Middle frontal gyrus (tissue), 1 donor: ENCODE data around the gene CFAP97D2.
"Not testable (repeated sequence)": the region's sequence is repeated elsewhere in the genome, so short reads cannot be mapped to it uniquely, and the experiment has no call there.

Source experiments
- DNase-seq: peaks from one replicate; pipeline ENCODE4 v3.0.0-alpha.2; 2015; ENCODE audit warnings: low spot score; ENCODE audit errors: extremely low spot score

The CFAP97D2 gene

DNA sequence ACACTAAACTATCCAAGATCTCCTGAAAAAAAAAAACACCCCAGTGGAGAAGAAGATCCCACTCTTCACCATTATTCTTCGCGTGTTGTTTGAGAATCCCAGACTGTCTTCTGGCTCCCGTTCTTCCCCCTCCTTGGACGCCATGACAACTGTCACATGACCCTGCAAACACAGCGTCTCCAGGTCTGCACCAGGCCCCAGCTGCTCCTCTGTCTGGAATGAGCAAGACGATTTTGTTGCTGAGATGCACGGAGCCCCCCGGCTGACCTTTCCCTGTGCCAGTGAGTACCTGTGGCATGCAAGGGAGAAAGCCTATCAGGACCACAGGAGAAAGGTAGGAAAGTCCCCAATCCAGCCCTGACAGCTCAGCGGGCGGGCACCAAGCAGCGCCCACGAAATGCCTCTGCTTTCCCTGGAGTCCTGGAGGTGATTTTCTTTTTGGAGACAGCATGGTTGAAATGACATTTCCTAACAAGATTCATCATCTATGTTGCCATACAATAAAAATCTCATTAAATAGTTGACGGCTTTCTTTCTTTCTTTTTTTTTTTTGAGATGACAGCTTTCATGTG, at the start of gene CFAP97D2:
TSS of gene CFAP97D2 (plus strand) at position 171 of the 572 bp plus-strand sequence. CDS start at position 245, 74 bp downstream.
- DNase-seq: no peak

- no peak for DNase-seq
These were observed 49.4 kb upstream of the CFAP97D2 start for GRCh38 chr13:114129649-114130062.

GRCh38 chr13:114130131-114130836, 48.8 kb upstream of the CFAP97D2 start:
- DNase-seq: no peak

- peak; percentile 34 for DNase-seq
These were observed 48.0 kb upstream of the CFAP97D2 start for GRCh38 chr13:114130837-114131582.

DNA sequence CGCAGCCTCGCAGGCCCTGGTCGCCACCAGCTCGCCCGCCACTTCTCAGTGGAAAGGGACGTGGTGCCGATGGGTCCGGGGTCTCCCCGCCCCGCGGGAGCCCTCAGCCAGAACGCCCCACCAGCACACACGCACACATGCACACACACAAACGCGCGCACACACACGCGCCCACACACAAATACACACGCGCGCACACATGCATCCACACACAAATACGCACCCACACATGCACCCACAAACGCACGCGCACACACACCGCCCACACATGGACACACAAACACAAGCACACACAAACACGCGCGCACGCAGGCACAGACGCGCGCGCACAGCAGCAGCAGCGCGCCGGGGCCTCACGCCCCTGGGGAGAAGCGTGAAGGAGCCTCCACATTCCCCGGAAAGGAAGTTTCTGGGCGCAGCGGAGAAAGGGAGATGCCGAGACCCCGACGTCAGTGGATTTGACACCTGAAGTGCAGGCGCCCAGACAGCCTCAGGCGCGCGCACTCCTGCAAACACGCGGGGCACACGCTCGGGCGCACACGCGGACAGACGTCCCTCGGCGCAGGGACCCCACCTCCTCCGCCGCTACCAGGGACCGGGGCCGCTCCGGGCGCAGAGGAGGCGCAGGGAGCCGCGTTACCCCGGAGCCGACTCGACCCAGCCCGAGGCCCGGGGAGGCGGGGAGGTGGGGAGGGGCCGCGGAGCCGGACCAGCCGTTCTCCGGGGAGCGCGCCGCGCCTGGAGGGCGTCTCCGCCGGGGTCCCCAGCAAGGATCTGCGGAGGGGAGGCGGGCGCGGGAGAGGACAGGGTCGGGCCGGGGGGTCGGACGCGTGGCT, 47.3 kb upstream of the CFAP97D2 start:
- no peak for DNase-seq

GRCh38 chr13:114132419-114133121, 46.5 kb upstream of the CFAP97D2 start, which contains the start of gene RASA3:
Gene RASA3 (minus strand): TSS chr13:114132623. CDS start chr13:114132489, 134 bp downstream.
- peak; percentile 61 for DNase-seq

- DNase-seq: not testable (repeated sequence)
These were observed 45.9 kb upstream of the CFAP97D2 start for GRCh38 chr13:114133126-114133525.

GRCh38 chr13:114133552-114133951, 45.5 kb upstream of the CFAP97D2 start:
- DNase-seq: not testable (repeated sequence)

DNA sequence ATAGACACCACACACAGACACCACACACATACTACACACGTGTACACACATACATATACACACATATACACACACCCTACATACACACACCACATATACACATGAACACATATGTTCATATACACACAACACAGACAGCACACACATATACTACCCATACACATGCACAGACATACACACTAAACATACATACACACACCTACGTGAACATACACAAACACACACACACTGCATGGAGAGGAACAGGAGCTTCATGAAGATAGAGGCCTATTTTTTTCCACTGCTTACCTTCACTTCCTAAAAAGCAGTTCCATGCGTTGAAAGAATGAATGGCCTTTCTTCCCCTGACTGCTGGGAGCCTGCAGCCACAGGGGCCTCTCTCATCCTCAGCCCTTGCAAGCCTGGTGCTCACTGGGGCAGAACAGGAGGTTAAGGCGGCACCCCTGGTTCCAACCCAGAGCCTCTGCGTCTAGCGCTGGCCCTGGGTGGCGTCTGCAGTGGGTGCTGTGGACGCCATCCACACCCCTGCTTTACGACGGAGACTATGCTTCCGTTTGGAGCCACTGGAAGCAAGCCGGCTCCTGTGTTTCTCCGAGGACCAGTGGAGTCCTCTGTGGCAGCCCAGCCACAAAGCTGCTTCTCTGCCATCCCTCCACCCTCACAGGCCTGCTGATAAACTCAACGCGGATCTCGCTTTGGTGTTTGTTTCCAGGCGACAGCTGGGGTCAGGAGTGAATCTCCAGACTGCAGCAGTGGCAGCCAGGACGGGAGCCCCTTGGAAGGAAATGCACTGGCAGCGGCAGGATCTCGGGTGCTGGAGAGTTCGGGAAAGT, 44.7 kb upstream of the CFAP97D2 start:
- no peak for DNase-seq

GRCh38 chr13:114134944-114135610, 44.0 kb upstream of the CFAP97D2 start:
- no peak for DNase-seq

- DNase-seq: no peak
These were observed 43.3 kb upstream of the CFAP97D2 start for GRCh38 chr13:114135731-114136171.

DNA sequence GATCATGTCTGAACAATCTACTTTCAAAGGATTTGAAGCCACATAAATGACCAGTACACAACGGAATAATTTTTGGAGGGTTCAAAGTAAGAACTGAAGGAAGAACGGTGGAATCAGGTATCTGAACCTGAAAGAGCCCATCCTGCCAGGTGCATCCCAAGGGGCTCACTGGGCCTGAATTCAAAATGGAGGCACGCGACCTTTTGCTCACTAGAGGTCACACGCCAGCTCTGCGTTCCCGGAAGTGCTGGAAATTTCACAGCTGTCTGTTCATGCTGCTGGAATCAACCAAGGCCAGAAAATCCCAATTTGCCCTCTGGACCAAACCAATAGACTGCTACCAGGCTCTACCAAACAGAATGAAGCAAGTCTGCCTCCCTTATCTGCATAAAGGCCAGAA, 42.5 kb upstream of the CFAP97D2 start:
- no peak for DNase-seq

DNA sequence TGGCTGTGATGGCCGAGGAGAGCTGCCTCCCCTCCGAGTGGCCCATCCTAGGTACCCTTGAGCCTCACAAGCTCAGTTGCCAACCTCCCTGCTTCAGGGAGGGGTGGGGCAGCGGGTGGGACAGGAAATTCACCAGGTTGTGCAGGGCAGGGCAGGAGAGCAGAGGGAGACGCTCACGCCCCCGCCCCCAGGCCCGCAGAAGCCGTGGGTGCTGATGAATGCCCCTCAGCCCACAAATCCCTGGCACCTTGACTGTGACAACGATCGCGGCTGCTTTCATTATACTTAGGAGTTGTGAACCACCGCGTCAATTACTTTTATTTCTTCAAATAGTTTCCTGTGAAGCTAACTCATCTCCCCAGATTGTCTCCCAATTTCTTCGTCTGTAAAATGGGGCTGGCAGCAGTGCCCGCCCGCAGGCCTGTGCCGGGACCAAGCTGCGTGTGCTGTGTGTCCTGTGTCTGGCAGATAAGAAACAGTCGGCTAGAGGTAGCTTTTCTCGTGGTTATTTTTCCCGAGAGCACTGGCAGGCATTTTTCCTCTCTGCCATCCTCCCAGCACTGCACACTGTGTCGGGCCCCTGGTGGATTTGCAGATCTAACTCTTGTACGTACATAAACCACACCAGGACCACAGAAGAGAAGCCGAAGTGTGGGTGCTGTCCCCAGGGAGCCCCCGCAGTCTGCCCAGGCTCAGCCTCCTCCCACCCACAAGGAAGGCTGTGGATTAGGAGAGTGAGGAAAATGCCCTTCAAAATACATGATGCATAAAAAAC, 38.7 kb upstream of the CFAP97D2 start:
- DNase-seq: no peak

DNA sequence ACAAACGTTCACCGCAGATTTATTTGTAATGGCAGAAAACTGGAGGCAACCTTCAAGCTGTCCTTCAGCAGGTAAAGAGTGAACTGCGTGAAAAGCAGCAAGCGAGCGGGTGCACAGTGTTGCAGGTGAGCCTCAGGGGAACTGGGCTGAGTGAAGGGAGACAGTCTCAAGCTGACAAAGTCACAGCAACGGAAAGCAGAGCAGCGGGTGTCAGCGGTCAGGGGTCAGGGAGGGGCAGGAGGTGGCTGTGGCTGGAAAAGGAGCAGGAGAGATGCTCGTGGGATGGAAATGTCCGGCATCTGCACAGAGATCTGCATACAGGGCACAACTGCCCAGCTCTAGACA, 38.2 kb upstream of the CFAP97D2 start:
- DNase-seq: no peak

- no peak for DNase-seq
These were observed 37.6 kb upstream of the CFAP97D2 start for GRCh38 chr13:114141261-114141996.

DNA sequence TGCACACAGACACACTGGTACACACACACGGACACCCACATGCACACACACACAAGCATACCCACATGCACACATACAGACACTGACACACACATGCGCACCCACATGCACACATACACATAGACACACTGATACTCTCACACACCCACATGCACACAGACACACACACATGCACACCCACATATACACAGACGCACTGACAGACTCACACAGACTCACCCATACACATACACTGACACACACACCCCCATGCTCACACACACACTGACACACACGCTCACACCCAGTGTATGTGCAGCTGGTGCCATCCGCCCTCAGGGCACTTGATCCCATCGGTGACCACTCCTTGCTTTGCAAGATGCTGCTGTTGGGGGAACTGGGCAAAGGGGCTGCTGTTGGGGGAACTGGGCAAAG, 36.9 kb upstream of the CFAP97D2 start:
- DNase-seq: no peak

- DNase-seq: no peak
These were observed 36.2 kb upstream of the CFAP97D2 start for GRCh38 chr13:114142640-114143490.
